Choroid plexus epithelial cell (primary cell): ENCODE results near the gene SMDT1.

Source experiments
- DNase-seq: peaks from one replicate; pipeline ENCODE4 v3.0.0-alpha.2; 2010; ENCODE audit warnings: low read depth
- H3K4me3 ChIP-seq: 2 replicates; pipeline ENCODE4 v1.5.1; 2011; ENCODE audit warnings: low read depth, mild to moderate bottlenecking, control low read depth, low read length, moderate library complexity
- TF ChIP-seq, protein P1 (sequence below): conservative IDR thresholded peaks from 2 replicates; pipeline ENCODE4 v1.5.1; 2011; ENCODE audit warnings: low read depth, mild to moderate bottlenecking, control low read depth, inconsistent platforms, low read length, moderate library complexity

The SMDT1 gene

DNA sequence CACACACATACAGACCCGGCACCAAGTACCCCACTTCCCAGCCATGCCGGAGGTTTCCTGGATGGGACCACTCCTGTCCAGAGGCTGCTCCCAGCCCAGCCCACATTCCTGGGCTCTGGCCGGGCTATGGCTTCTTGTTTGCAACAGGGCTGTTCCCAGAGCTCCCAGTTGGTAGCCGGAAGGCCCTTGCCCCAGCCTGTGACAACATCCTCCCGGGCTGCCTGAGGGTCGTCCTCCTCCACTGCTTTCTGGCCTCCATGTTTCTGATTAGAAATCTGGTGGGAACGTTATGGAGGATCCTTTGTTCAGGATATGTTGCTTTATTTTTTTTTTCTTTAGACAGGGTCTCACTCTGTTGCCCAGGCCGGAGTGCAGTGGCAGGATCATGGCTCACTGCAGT, 52.1 kb downstream of the SMDT1 start:
- H3K4me3 ChIP-seq = no peak overlapping the region
- TF ChIP-seq, protein P1, sequence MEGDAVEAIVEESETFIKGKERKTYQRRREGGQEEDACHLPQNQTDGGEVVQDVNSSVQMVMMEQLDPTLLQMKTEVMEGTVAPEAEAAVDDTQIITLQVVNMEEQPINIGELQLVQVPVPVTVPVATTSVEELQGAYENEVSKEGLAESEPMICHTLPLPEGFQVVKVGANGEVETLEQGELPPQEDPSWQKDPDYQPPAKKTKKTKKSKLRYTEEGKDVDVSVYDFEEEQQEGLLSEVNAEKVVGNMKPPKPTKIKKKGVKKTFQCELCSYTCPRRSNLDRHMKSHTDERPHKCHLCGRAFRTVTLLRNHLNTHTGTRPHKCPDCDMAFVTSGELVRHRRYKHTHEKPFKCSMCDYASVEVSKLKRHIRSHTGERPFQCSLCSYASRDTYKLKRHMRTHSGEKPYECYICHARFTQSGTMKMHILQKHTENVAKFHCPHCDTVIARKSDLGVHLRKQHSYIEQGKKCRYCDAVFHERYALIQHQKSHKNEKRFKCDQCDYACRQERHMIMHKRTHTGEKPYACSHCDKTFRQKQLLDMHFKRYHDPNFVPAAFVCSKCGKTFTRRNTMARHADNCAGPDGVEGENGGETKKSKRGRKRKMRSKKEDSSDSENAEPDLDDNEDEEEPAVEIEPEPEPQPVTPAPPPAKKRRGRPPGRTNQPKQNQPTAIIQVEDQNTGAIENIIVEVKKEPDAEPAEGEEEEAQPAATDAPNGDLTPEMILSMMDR = no peak
- no peak for DNase-seq

GRCh38 chr22:42132457-42132856, 53.0 kb downstream of the SMDT1 start:
- TF ChIP-seq, protein P1 = peak; percentile 6
- H3K4me3 ChIP-seq = no peak overlapping the region
- DNase-seq = no peak
